ENCODE data around the gene CST3.
"Not testable (repeated sequence)": the region's sequence is repeated elsewhere in the genome, so short reads cannot be mapped to it uniquely, and the experiment has no call there.

CST3 gene

DNA sequence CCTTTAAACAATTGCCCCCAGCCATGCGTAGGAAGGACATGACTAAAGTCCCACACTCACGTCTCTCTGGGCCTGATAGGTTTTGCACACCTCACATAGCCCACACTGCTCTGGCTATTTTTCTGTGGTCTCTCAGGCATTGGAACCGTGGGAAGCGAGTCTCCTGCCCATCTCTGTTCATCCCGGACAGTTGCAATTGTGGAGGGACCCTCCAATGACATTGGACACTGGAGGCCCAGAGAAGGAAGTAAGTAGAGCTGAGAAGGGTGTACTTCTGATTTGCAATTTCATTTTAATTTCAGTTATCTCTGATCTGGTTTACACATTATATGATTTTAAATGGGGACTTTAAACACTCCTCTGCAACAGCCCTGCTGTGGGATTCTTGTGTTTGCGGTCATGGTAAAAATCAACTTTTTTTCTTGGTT, 23.3 kb upstream of the CST3 start:
- DNase-seq: no peak

- no peak for DNase-seq
Observed at GRCh38 chr20:23659989-23660837, 22.5 kb upstream of the CST3 start.

- DNase-seq: not testable (repeated sequence)
Observed at GRCh38 chr20:23659610-23659988, 21.8 kb upstream of the CST3 start.

DNA sequence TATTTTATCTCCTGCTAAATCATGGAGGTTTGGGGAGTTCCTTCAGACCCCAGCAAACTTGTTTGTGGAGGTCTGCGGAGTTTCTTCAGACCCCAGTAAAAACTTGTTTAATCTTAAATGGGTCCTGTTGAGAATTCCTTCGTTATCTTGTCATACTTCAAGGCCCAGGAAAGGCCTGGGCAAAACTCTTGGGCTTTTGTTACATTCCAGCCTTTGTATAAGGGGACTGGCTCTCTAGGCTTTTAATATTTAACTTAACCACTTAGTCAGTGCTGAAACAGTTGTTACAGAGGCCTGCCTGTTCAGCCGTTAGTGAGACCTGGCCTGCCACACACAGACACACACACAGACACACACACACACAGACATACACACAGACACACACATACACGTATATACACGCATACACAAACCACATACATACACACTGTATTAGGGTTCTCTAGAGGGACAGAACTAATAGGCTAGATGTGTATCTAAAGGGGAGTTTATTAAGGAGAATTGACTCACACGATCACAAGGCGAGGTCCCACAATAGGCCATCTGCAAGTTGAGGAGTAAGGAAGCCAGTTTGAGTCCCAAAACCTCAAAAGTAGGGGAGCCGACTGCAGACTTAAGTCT, 21.3 kb upstream of the CST3 start:
- DNase-seq: no peak

DNA sequence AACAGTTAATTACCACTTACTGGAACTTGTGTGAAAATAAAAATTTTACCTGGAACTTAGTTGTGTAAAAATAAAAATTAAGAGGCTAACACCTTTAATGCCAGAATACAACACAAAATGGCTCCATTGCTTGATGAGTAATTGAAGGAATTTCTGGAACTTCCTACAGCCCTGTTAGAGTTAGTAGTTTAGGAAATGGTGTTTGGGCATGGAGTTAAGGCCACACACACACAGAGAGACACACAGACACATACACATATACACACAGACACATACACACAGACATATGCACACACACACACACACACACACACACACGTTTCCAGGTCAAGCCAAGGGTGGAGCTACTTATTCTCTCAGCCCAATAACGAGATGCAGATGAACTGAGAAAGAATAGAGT, 20.6 kb upstream of the CST3 start:
- no peak for DNase-seq

- no peak for DNase-seq
Observed at GRCh38 chr20:23657202-23657601, 19.4 kb upstream of the CST3 start.

- no peak for DNase-seq
Observed at GRCh38 chr20:23656372-23656771, 18.6 kb upstream of the CST3 start.

DNA sequence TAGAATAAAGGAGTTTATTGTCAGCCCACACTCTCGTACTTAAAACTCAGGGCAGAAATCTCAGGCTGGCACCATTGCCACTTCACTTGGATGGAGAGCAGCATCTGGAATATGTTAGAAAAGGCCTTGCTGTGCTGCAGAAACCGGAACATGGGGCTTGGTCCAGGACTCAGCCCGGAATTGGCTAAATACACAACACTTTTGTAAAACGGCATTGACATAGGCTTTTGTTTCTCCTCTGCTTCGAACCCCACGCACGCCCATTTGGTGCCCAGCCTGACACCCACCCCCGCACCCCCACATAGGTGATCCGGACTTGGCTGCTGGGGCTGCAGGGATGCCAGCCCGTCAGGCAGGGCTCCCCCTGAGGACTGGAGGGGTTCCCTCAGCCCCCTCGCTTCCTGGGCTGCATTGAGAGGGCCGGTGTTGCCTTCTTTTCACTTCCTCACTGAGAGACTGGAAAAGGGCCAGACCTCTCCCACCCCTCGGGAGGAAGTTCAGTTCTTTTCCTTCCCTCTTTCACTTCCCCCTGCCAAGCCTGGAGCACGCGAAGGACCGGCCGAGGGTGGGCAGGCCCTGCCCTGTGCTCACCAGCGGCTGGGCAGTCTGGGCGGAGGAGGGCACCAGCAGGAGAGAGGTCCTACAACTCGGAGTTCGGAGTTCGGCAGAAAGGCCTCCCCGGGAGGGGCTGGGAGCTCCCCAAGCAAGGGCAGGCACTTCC, 17.9 kb upstream of the CST3 start:
- peak in 1 of 2 donors; percentile 52 for DNase-seq

DNA sequence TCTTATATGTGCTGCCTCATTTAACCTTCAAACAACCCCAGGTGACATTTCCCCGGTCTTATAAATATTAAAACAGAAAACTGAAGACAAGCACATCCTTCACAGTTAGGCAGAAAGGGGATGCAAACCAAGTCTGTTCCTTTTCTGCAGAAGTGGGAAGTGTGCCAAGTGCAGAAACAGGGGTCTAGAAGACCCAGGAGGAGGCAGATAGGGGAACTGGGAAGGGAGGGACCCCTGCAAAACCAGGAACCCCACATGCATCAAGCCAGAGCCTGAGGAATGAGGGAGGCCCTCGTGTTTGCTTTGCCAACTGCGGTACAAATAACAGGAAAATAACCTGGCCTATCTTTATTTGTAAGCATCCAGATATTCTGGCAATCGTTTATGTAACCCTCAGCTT, 17.0 kb upstream of the CST3 start:
- no peak for DNase-seq

- no peak for DNase-seq
Observed at GRCh38 chr20:23654000-23654399, 16.2 kb upstream of the CST3 start.

DNA sequence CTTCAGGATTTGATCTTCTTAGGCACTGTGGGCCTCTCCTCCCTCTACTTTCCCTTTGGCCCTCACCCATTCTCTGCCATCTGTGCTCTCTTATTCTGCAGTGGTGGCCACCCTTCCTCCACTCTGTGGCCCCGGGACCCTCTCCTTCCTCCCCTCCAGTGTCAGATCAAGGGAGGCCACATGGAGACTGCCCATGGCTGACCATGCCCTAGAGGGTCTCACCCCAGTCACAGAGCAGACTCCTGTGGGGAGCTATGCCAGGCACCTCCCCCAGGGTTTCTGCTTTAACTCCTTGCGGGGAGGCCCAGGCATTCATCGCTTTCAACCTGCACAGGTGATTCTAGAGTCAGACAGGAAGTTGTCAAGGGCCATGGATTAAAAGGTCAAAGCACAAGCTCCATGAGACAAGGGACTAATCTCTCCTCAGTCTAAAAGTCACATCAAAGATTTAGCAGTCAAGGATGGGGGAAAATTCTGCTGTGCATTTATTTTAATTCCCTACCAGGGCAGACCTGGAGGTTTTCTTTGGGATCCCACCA, 15.7 kb upstream of the CST3 start:
- no peak for DNase-seq

DNA sequence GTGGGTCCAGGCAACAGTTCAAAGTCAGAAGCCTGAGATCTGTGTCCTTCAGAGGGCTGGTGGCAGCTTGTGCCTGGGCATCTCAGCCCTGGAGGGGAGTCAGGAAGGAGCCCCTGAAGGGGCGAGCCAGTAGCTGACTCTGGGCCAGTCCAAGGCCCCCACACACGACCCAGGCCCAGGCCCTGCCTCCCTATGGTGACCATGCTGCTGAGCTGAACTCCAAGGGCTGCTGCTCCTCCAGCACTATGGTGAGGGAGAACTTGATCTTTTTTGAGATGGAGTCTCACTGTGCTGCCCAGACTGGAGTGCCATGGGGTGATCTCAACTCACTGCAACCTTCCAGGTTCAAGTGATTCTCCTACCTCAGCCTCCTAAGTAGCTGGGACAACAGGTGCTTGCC, 15.2 kb upstream of the CST3 start:
- DNase-seq: no peak

DNA sequence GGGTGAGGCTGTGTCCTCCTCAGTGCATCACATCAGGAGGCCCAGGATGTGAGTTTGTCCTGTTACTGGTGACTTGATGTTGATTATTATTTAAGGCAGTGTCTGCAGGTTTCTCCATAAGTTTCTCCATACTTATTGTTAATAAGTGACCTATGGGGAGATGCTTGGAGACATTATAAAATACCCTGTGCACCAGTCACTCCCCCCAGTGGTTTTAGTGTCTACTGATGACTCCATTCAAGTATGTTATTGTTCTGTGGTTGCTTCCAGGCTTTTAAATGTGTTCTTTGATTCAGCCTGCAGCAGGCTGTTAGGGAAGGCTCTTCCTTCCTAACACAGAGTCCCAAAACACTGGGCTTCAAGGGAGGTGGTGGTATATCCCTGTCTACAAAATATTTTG, 14.6 kb upstream of the CST3 start:
- DNase-seq: no peak

DNA sequence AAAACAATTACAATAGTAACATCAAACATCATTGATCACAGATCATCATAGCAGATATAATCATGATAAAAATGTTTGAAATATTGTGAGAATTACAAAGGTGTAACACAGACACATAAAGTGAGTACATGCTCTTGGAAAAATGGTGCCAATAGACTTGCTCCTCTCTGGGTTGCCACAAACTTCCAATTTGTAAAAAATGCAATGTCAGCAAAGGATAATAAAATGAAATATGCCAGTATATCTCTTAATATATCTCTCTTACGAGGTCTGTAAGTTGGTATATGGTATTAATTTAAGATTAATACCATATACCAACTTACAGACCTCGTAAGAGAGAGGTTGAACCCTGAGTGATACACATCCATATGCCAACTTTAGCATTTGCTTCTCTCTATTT, 13.4 kb upstream of the CST3 start:
- DNase-seq: no peak

DNA sequence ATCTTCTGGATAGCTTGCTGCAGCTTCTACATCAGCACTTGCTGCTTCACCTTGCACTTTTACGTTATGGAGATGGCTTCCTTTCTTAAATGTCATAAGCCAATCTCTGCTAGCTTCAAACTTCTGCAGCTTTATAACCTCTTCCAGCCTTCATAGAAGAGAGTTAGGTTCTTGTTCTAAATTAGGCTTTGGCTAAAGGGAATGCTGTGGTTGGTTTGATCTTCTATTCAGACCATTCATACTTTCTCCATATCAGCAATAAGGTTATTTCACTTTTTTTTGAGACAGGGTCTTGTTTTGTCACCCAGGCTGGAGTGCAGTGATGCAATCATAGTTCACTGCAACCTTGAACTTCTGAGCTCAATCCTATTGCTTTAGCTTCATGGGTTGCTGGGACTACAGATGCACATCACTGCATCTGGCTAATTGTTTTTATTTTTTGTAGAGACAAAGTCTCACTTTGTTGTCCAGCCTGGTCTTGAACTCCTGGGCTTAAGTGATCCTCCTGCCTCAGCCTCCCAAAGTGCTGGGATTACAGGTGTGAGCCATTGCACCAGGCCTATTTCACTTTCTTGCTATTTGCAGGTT, 12.2 kb upstream of the CST3 start:
- no peak for DNase-seq

DNA sequence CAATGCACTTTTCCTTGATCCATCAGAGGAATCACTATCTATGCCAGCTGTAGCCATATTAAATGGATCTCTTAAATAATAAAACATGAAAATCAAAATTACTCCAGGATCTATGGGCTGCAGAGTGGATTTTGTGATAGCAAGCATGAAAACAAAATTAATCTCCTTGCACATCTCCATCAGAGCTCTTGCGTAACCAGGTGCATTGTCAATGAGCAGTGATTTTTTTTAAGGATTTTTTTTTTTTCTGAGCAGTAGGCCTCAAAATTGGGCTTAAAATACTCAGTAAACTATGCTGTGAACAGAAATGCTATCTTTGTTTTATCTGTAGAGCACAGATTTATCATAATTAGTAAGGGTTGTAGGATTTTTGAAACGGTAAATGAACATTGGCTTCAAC, 11.5 kb upstream of the CST3 start:
- DNase-seq: no peak

- DNase-seq: no peak
Observed at GRCh38 chr20:23647346-23647745, 9.6 kb upstream of the CST3 start.

DNA sequence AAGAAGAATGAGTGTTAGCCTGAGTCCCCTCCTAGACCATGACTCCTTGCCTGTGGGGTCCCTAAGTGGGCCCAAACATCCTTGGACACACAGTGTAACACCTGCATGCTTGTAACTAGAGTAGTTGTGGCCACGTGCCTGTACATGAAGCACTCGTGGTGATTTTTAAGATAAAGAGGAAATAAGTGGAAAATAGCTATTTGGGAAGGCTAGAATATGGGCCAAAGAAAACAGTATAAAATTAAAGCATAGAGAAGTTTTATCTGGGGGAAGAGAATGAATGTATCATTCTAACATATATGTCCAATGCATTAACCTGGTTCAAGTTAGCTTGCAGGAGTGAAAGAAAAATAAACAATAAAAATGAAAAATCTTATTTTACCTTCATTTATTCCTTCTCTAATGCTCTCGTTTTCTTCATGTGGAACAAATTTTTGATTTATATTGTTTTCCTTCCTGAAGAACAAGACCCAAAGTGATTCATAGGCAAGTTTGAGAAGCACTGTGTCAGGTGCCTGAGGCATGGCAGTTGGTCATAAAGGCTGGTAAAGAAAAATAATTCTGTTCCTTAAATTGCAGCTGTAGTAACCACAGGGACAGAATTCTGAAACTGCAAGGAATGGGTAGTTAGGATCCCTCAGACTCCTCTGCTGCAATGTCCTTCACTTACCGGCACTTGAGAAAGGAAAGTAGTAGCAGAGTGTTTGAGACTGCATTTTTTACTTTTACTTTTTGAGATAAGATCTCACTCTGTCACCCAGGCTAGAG, 8.5 kb upstream of the CST3 start:
- no peak for DNase-seq

- DNase-seq: no peak
Observed at GRCh38 chr20:23645575-23645974, 7.8 kb upstream of the CST3 start.

DNA sequence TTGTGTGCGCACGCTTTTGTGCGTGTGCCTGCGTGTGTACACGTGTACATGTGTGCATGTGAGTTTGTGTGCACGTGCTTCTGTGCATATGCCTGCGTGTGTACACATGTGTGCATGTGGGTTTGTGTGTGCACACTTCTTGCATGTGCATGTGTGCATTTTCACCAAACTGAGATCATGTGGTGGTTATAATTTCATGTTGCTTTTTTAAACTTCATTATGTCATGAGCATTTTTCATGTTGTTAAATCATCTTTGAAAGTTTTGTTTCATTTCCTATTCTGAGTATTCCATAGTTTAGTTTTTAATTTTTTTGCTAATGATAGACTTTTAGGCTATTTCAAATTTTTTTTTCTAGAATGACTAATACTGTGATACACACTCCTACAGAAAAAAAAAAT, 6.4 kb upstream of the CST3 start:
- no peak for DNase-seq

DNA sequence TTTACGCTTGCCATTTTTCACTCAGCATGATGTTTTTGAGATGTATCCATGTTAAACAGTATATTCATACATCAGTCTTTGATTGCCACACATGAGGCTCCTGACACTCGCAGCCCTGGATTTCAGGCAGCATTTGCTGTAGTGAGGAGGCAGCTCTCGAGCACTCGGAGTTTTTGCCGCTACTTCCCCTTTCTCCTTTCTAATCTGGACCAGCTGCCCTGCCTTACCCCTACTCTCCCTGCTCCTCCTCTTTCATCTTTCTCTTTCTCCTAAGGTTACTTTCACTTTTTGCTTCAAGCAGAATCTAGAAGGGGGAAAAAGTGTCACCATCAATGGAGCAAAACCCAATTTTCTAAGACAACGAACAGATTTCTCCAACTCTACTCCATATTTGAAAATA, 5.9 kb upstream of the CST3 start:
- no peak for DNase-seq

- peak in 1 of 2 donors; percentile 21 for DNase-seq
Observed at GRCh38 chr20:23641936-23642751, 4.4 kb upstream of the CST3 start.
